Measurements from ENCODE around the gene HIF3A.
A peak's percentile ranks its signal among the peaks of the same experiment; 100 is the strongest.

- no peak for TF ChIP-seq CTCF (IDR thresholded peaks at IDR 0.05 in 2 of 3, conservative IDR thresholded peaks at IDR 0.05 in 1 of 3; ENCODE audit: borderline replicate concordance in 1 of 3, insufficient read depth in 1 of 3, low read depth in 2 of 3, low read length in 2 of 3)
- peak; percentile 100 for TF ChIP-seq MAX (IDR thresholded peaks at IDR 0.05)
- no peak for TF ChIP-seq CEBPB (IDR thresholded peaks at IDR 0.05; ENCODE audit: low read depth)
- no peak for TF ChIP-seq ZNF274 (IDR thresholded peaks at IDR 0.05; ENCODE audit: low read depth, low read length)
- no peak for TF ChIP-seq EZH2 (IDR thresholded peaks at IDR 0.05)
- peak; percentile 88 for TF ChIP-seq POLR2A (IDR thresholded peaks at IDR 0.05; ENCODE audit: borderline replicate concordance, extremely low read depth, insufficient read depth, insufficient read length)
- peak; percentile 71 for TF ChIP-seq SP1 (IDR thresholded peaks at IDR 0.05; ENCODE audit: low read depth)
- no peak for TF ChIP-seq TCF7L2 (IDR thresholded peaks at IDR 0.05; ENCODE audit: borderline replicate concordance, extremely low read depth, insufficient read depth, insufficient read length)
- TF ChIP-seq RAD21 (IDR thresholded peaks at IDR 0.05; ENCODE audit: low read depth), result no peak
- peak; percentile 81 for TF ChIP-seq POLR2AphosphoS5 (IDR thresholded peaks at IDR 0.05; ENCODE audit: low read depth, low read length)
- no peak; the same call in 1 of the 2 replicates for TF ChIP-seq SRF (IDR thresholded peaks at IDR 0.05; ENCODE audit: low read depth)
- no peak for TF ChIP-seq YY1 (IDR thresholded peaks at IDR 0.05; ENCODE audit: extremely low read depth, insufficient replicate concordance, low read depth, low read length)
- no peak for TF ChIP-seq EZH2phosphoT487 (IDR thresholded peaks at IDR 0.05; ENCODE audit: borderline replicate concordance)
Observed at GRCh38 chr19:46303691-46304397, 7.0 kb downstream of the HIF3A start.

All from HCT116 (cell line).